Mesothelial cell of epicardium (in vitro differentiated cells): ENCODE results near the gene DTNA. TPM values are rescaled to one million over a fixed set of nuclear protein-coding genes. Genes with fewer than 3 reads are reported as not detected.

Experiments used
- DNase-seq, 2 experiments: peaks; one replicate each; pipeline ENCODE4 v3.0.0; 2021; ENCODE audit warnings: low spot score in 2 of 2; ENCODE audit not compliant: unreplicated experiment in 2 of 2
- H3K27ac Mint-ChIP-seq: 2 replicates; pipeline ENCODE4 v1.8.0; 2021; ENCODE audit warnings: mixed read lengths
- H3K27me3 Mint-ChIP-seq: 2 replicates; pipeline ENCODE4 v1.8.0; 2021; ENCODE audit warnings: low read depth, mixed read lengths
- H3K36me3 Mint-ChIP-seq: 2 replicates; pipeline ENCODE4 v1.8.0; 2021; ENCODE audit warnings: mixed read lengths
- H3K4me1 Mint-ChIP-seq: 2 replicates; pipeline ENCODE4 v1.8.0; 2021; ENCODE audit warnings: mixed read lengths
- H3K4me3 Mint-ChIP-seq: 2 replicates; pipeline ENCODE4 v1.8.0; 2021; ENCODE audit warnings: mild to moderate bottlenecking, moderate library complexity, mixed read lengths
- H3K9me3 Mint-ChIP-seq: 2 replicates; pipeline ENCODE4 v1.8.0; 2021; ENCODE audit warnings: mixed read lengths
- total RNA-seq: library from RNA; stranded (reverse); gene quantifications from 3 replicates; pipeline ENCODE4 v1.2.1, GENCODE V29; 2021
- TF ChIP-seq, protein P1 (sequence below): fragments of 200-600 bp; sonication (generic); IDR thresholded peaks from one replicate; pipeline ENCODE4 v1.5.0; 2021; ENCODE audit warnings: antibody characterized with exemption; ENCODE audit not compliant: unreplicated experiment

Gene DTNA
- total RNA-seq, 1 donor from 2014 or later, result 10.1 TPM

DNA sequence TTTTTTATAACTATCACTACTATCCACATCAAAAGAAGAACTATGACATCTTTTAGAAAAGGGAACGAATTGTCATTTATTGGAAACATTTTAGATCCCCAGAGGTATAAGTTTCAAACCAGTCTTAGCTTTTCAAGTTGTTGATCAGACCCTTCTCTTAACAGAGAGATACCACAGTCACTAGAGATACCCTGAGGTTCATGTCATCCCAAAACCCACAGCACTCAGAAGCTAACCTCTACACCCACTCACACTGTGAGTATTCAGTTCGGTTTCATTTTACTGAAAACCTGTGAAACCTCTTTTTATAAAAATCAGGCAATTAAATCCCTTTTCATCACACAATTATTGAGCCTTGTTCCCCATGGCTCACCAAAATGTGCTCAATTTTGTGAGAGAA, 156.2 kb downstream of the DTNA start:
- DNase-seq, result no peak
- no peaks in the 10 kb centered on the region for H3K9me3 Mint-ChIP-seq
- H3K4me3 Mint-ChIP-seq, result no peak overlapping the region
- H3K27ac Mint-ChIP-seq, result no peak overlapping the region
- H3K4me1 Mint-ChIP-seq, result peaks cover 3% of the 10 kb centered on the region
- TF ChIP-seq, protein P1, sequence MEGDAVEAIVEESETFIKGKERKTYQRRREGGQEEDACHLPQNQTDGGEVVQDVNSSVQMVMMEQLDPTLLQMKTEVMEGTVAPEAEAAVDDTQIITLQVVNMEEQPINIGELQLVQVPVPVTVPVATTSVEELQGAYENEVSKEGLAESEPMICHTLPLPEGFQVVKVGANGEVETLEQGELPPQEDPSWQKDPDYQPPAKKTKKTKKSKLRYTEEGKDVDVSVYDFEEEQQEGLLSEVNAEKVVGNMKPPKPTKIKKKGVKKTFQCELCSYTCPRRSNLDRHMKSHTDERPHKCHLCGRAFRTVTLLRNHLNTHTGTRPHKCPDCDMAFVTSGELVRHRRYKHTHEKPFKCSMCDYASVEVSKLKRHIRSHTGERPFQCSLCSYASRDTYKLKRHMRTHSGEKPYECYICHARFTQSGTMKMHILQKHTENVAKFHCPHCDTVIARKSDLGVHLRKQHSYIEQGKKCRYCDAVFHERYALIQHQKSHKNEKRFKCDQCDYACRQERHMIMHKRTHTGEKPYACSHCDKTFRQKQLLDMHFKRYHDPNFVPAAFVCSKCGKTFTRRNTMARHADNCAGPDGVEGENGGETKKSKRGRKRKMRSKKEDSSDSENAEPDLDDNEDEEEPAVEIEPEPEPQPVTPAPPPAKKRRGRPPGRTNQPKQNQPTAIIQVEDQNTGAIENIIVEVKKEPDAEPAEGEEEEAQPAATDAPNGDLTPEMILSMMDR, result no peak
- no peaks in the 10 kb centered on the region for H3K27me3 Mint-ChIP-seq
- no peaks in the 10 kb centered on the region for H3K36me3 Mint-ChIP-seq

DNA sequence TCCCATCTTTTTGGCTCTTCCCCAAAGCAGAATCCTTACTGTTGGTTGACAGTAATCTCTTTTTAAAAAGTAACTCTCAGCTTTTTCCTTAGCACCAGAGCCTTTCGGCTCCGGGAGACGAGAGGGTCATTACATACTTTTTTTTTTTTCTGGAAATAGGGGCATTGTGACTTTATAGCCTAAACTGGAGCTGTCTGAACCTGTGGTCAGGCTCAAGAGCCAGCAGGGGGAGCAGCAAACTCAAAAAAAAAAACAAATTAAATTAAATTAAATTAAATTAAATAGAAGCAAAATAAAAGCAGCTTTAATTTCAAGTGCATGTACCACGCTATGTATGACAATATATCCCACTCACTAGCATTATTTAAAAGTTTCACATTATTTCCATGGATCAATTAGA, 156.6 kb downstream of the DTNA start:
- H3K4me3 Mint-ChIP-seq, result no peak overlapping the region
- H3K36me3 Mint-ChIP-seq, result no peaks in the 10 kb centered on the region
- DNase-seq, result no peak

DNA sequence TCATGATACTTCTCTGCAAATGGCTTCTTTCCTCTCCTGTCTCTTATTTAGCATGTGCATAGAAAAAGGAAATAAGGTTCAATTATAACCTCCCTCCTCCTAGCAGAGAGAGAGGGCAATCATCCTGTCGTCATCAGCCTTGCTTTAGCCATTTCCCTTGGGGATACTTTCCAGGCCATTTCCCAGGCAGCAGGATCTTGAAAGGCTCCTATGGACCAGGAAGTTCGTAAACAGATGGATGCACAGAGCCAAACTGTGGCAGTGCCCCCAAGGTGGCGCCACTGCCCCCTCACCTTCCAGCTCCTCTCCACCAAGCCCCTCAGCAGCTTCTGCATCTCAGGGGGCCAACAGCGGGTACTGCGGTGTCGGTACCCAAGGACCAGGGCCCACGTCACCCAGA, 157.4 kb downstream of the DTNA start:
- H3K27ac Mint-ChIP-seq, result no peak overlapping the region
- no peak overlapping the region for H3K4me3 Mint-ChIP-seq
- no peaks in the 10 kb centered on the region for H3K27me3 Mint-ChIP-seq
- TF ChIP-seq, protein P1, result no peak
- peaks cover 3% of the 10 kb centered on the region for H3K4me1 Mint-ChIP-seq
- no peak for DNase-seq
- no peaks in the 10 kb centered on the region for H3K9me3 Mint-ChIP-seq
- no peaks in the 10 kb centered on the region for H3K36me3 Mint-ChIP-seq

More for the DNA sequence above, 156.6 kb downstream of the DTNA start:
- Mint-ChIP-seq H3K27ac (no peak overlapping the region), H3K27me3 (no peaks in the 10 kb centered on the region), H3K9me3 (no peaks in the 10 kb centered on the region), H3K4me1 (peaks cover 3% of the 10 kb centered on the region)
- TF ChIP-seq, protein P1, result peak; percentile 52

DNA sequence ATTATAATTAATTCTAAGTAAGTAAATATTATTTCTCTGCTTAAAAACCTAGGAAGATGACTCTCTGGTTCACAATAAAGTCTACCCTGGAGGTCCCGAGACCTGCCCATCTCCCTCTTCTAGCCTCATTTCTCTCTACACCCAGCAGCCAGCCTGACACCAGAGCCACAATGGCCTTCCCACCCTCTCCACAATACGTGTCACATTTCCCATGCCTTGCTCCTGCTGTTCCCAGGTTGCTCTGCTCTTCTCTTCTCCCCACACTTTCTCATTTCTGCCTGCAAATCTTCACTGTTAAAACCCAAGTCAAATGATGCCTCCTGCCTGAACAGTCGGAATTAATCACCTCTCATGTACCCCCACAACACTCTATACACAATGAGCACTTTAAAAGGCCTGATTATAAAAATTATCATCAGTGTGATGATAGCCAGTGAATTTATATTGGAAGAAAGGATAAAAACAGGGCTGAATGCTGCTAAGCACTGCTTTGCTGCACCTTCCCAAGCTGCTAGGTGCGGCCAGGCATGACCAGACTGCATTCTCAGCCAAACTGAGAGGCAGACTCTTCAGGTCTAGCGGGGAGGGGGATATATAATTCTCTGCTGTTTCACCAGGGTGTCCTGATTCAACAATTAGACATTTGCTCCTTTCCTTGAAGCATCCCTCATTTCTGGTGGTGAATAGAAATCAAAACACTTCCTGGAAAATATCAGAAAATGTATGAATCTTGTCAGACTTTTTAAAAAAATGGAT, 160.6 kb downstream of the DTNA start:
- DNase-seq, result no peak
- no peak overlapping the region for H3K27ac Mint-ChIP-seq
- TF ChIP-seq, protein P1, result no peak
- no peaks in the 10 kb centered on the region for H3K36me3 Mint-ChIP-seq
- no peak overlapping the region for H3K4me3 Mint-ChIP-seq
- H3K27me3 Mint-ChIP-seq, result no peaks in the 10 kb centered on the region
- H3K4me1 Mint-ChIP-seq, result no peaks in the 10 kb centered on the region
- H3K9me3 Mint-ChIP-seq, result no peaks in the 10 kb centered on the region

DNA sequence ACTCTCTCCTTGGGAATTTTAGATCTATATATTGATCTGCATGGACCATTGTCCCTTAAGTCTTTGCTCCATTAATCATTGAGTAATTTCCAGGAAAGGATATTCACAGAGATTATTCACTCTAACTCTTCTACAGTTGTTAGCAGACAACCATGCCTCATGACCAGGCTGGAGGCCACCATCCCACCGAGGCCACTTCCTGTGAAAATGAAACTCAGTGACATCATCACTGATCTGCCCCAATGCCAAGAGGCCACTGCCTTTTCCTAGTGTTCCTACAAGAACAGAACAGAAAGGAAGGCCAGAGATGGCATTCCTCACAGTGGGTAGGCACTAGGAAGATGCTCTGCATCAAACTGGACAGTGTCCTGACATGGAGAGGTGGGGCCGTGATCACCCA, 161.3 kb downstream of the DTNA start:
- no peaks in the 10 kb centered on the region for H3K36me3 Mint-ChIP-seq
- H3K4me3 Mint-ChIP-seq, result no peak overlapping the region
- no peaks in the 10 kb centered on the region for H3K9me3 Mint-ChIP-seq
- H3K27me3 Mint-ChIP-seq, result no peaks in the 10 kb centered on the region
- DNase-seq, result no peak
- TF ChIP-seq, protein P1, result no peak
- no peak overlapping the region for H3K27ac Mint-ChIP-seq
- H3K4me1 Mint-ChIP-seq, result no peaks in the 10 kb centered on the region

DNA sequence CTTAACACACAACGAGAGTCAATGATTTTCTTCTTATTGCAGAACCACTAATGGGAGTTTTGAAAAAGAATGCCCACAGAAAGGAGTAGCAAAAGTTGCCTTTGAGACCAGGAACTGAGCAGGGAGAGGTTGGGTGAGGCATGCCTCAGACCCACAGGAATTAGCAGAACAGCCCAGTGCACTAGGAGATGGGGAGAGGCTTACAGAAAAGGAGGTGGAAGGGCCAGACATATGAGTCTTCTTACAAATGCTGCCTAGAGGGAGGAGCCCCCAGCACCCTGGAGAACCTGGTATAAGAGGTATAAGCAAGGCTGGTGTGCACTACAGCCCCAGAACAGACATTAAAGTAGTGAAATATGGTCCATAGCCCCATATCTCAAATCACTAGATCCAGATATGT, 162.0 kb downstream of the DTNA start:
- H3K27me3 Mint-ChIP-seq, result no peaks in the 10 kb centered on the region
- H3K27ac Mint-ChIP-seq, result no peak overlapping the region
- no peaks in the 10 kb centered on the region for H3K36me3 Mint-ChIP-seq
- H3K4me3 Mint-ChIP-seq, result no peak overlapping the region
- no peaks in the 10 kb centered on the region for H3K9me3 Mint-ChIP-seq
- TF ChIP-seq, protein P1, result no peak
- H3K4me1 Mint-ChIP-seq, result no peaks in the 10 kb centered on the region
- no peak for DNase-seq
